Measurements from ENCODE around the gene STK32B. TPM values are rescaled to one million over a fixed set of nuclear protein-coding genes. Genes with fewer than 3 reads are reported as not detected.

The STK32B gene
- total and polyA plus RNA-seq, 2 experiments from 2014 or later = not detected

DNA sequence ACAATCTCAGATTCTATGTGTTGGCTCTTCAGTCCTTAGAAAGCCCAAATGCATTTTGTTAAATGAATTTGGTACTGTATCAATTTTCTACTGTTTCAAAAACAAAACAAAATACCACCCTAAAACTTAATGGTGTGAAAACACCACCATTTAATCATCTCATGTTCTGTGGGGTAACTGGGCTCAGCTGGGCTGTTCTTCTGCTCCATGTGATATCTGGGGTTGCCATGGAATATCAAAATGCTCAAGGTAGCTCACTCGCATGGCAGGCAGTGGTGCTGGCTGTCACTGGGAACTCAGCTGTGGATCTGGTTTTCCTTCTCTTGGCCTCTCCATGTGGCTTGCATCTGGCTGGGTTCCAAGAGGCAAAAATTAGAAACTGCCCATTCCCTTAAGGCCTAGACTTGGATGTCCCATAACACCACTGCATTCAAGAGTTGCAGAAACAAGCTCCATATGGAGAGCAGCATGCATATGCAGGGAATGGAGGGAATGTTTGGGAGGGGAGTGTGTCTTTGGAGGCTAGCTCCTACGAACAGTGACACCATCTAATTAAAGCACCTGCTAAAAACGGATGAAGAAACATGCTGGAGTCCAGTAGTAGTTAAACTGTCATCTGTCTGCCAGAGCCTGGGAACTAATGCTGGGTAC is 279.2 kb downstream of the STK32B start:
- H3K4me1 ChIP-seq (ENCODE audit: low read depth) = no peaks in the 10 kb centered on the region
- no peaks in the 10 kb centered on the region for H3K9me3 ChIP-seq (ENCODE audit: low read depth)
- DNase-seq (ENCODE audit: low read depth in 1 of 2, low spot score in 1 of 2) = no peak
- H3K4me3 ChIP-seq = no peak overlapping the region
- TF ChIP-seq, protein P1, sequence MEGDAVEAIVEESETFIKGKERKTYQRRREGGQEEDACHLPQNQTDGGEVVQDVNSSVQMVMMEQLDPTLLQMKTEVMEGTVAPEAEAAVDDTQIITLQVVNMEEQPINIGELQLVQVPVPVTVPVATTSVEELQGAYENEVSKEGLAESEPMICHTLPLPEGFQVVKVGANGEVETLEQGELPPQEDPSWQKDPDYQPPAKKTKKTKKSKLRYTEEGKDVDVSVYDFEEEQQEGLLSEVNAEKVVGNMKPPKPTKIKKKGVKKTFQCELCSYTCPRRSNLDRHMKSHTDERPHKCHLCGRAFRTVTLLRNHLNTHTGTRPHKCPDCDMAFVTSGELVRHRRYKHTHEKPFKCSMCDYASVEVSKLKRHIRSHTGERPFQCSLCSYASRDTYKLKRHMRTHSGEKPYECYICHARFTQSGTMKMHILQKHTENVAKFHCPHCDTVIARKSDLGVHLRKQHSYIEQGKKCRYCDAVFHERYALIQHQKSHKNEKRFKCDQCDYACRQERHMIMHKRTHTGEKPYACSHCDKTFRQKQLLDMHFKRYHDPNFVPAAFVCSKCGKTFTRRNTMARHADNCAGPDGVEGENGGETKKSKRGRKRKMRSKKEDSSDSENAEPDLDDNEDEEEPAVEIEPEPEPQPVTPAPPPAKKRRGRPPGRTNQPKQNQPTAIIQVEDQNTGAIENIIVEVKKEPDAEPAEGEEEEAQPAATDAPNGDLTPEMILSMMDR (IDR thresholded peaks at IDR 0.05; ENCODE audit: low read depth, low read length) = no peak
- H3K27me3 ChIP-seq = no peaks in the 10 kb centered on the region
- H3K27ac ChIP-seq = no peak overlapping the region
- H3K36me3 ChIP-seq = no peaks in the 10 kb centered on the region

DNA sequence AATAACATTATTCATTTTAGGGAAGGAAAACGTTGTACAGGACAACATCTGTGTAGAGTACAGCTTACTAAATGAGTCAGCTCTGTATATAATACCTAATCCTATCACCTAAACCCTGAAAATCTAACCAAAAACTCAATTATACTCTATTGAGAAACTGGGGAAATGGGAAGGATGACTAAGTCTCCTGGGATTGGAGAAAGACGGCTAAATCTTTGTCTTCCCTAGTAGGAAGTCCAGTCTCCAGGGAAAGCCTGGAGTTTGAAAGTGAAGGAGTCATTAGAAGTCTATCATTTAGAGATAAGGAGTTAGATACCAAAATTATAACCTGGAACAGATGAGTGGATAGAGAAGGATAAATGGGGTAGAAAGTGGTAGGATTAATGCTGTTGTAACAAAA is 286.5 kb downstream of the STK32B start:
- TF ChIP-seq, protein P1 (IDR thresholded peaks at IDR 0.05; ENCODE audit: low read depth, low read length) = no peak
- no peak for DNase-seq (ENCODE audit: low read depth in 1 of 2, low spot score in 1 of 2)
- no peak overlapping the region for H3K4me3 ChIP-seq

DNA sequence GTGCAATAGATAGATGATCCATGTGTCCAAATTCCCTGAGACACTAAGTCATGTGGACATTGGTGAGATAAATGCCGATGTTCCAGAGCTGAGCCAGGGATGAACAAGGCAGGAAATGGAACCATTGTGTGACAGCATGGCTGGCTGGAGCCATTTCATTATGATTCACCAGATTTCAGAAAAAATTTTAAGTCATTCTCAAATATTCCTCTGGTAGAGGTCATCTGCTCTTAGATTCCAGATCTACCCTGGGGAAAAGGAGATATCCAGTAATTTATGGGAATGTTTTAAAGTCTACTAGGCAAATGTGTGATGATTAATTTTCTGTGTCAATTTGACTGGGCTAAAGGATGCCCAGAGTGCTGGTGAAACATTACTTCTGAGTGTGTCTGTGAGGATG is 287.3 kb downstream of the STK32B start:
- TF ChIP-seq, protein P1 (IDR thresholded peaks at IDR 0.05; ENCODE audit: low read depth, low read length) = no peak
- no peaks in the 10 kb centered on the region for H3K27me3 ChIP-seq
- no peak for DNase-seq (ENCODE audit: low read depth in 1 of 2, low spot score in 1 of 2)
- no peaks in the 10 kb centered on the region for H3K9me3 ChIP-seq (ENCODE audit: low read depth)
- no peaks in the 10 kb centered on the region for H3K36me3 ChIP-seq
- no peak overlapping the region for H3K27ac ChIP-seq
- no peak overlapping the region for H3K4me3 ChIP-seq
- H3K4me1 ChIP-seq (ENCODE audit: low read depth) = no peaks in the 10 kb centered on the region

More for the DNA sequence above, 286.5 kb downstream of the STK32B start:
- Histone ChIP-seq H3K27me3 (no peaks in the 10 kb centered on the region), H3K36me3 (no peaks in the 10 kb centered on the region), H3K4me1 (ENCODE audit: low read depth) (no peaks in the 10 kb centered on the region), H3K9me3 (ENCODE audit: low read depth) (no peaks in the 10 kb centered on the region), H3K27ac (no peak overlapping the region)

DNA sequence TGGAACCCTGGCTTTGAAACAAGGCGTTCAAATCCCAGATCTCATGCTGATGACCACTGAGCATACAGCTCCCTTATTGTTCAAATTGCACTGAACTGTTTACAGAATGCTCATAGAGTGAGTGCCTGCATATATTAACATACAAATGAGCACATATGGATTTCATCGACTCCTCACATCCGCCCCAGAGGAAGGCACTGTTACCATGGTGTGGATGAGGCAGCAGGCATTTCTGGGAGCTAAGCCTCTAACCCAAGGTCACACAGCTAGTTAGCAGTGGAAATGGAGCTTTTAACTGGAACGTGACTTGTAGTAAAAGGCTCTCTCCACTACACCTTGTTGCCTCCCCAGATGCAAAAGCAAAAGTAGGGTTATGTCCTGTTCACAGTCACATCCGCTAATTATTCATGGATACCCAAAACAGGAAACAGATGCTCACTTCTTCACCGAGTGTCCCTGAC is 289.7 kb downstream of the STK32B start:
- Histone ChIP-seq H3K4me3 (no peak overlapping the region), H3K9me3 (ENCODE audit: low read depth) (no peaks in the 10 kb centered on the region), H3K4me1 (ENCODE audit: low read depth) (no peaks in the 10 kb centered on the region), H3K27ac (no peak overlapping the region), H3K36me3 (no peaks in the 10 kb centered on the region), H3K27me3 (no peaks in the 10 kb centered on the region)
- TF ChIP-seq, protein P1 (IDR thresholded peaks at IDR 0.05; ENCODE audit: low read depth, low read length) = no peak
- no peak for DNase-seq (ENCODE audit: low read depth in 1 of 2, low spot score in 1 of 2)

DNA sequence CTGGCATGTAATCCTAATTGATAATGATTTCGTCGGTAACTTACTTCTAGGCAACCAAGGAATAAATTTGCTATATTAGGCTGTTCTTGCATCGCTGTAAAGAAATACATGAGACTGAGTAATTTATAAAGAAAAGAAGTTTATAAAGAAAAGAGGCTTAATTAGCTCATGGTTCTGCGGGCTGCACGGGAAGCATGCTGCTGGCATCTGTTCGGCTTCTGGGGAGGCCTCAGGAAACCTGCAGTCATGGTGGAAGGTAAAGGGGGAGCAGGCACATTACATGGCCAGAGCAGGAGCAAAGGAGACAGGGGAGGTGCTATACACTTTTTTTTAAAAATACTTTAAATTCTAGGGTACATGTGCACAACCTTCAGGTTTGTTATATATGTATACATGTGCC is 290.2 kb downstream of the STK32B start:
- Histone ChIP-seq H3K27me3 (no peaks in the 10 kb centered on the region), H3K9me3 (ENCODE audit: low read depth) (no peaks in the 10 kb centered on the region), H3K4me1 (ENCODE audit: low read depth) (no peaks in the 10 kb centered on the region), H3K36me3 (no peaks in the 10 kb centered on the region), H3K4me3 (no peak overlapping the region), H3K27ac (no peak overlapping the region)
- DNase-seq (ENCODE audit: low read depth in 1 of 2, low spot score in 1 of 2) = no peak
- TF ChIP-seq, protein P1 (IDR thresholded peaks at IDR 0.05; ENCODE audit: low read depth, low read length) = no peak

Data from cardiac muscle cell (in vitro differentiated cells and primary cell).